HepG2 (cell line): ENCODE results near the gene EGLN1. TPM values are rescaled to one million over a fixed set of nuclear protein-coding genes. Genes with fewer than 3 reads are reported as not detected.

Source experiments
- ATAC-seq: fragments of 200-7000 bp; cut with Tn5 transposase; 3 replicates; pipeline ENCODE4 v1.9.1; 2020; ENCODE audit warnings: mild to moderate bottlenecking, moderate library complexity
- BruUV-seq: library from RNA; stranded (reverse); fragments of 400-500 nt; replicated peaks from 2 replicates; lab custom pipeline; 2021; lab: Mats Ljungman, UMichigan
- CTCF ChIA-PET: fragments of 300-600 bp; formaldehyde crosslinking; extraction: SDS; loops from one replicate; lab custom pipeline; 2021; ENCODE audit warnings: low total read pairs, inconsistent platforms, low intra/inter-chr PET ratio; lab: Yijun Ruan, JAX
- POLR2A ChIA-PET: fragments of 350-600 bp; sonication (Branson Sonifier 250); formaldehyde crosslinking; loops from one replicate; lab custom pipeline; 2020; ENCODE audit warnings: antibody characterized with exemption, inconsistent platforms; lab: Yijun Ruan, JAX
- DNase-seq: peaks from one replicate; pipeline ENCODE4 v3.0.0-alpha.2; 2015; ENCODE audit warnings: low spot score
- FAIRE-seq: peaks from 3 replicates; lab custom pipeline; 2011; peaks lifted over from hg19 to GRCh38; lab: Jason Lieb, UNC
- H2AFZ ChIP-seq: one replicate; pipeline ENCODE4 v1.6.1; 2011; ENCODE audit warnings: low read length, inconsistent platforms
- H3K27ac ChIP-seq: fragments of 300-600 bp; 3 replicates; pipeline ENCODE4 v1.8.0; 2011; ENCODE audit warnings: mixed run types, mild to moderate bottlenecking, mixed read lengths, low read length, inconsistent platforms; ENCODE audit not compliant: insufficient read depth; ENCODE audit errors: extremely low read length
- H3K27me3 ChIP-seq, 2 experiments: fragments of 200-600 bp in 1 of 2; 2 replicates in 1 of 2; 3 replicates in 1 of 2; pipeline versions ENCODE4 v1.6.0 to v1.8.0; 2011; ENCODE audit warnings: low read length in 2 of 2, mild to moderate bottlenecking in 2 of 2, moderate library complexity in 2 of 2, inconsistent platforms in 1 of 2; ENCODE audit not compliant: insufficient read depth in 2 of 2, control insufficient read depth in 1 of 2
- H3K36me3 ChIP-seq, 2 experiments: fragments of 200-600 bp in 1 of 2; replicated peaks in 1 of 2; 2 replicates in 1 of 2; 3 replicates in 1 of 2; pipeline versions ENCODE4 v1.5.1 to v1.8.0; 2011; ENCODE audit warnings: low read length in 2 of 2, inconsistent platforms in 1 of 2; ENCODE audit not compliant: insufficient read depth in 2 of 2, control insufficient read depth in 1 of 2
- H3K4me1 ChIP-seq: 2 replicates; pipeline ENCODE4 v1.5.1; 2012; ENCODE audit warnings: low read length, inconsistent platforms; ENCODE audit not compliant: insufficient read depth
- H3K4me2 ChIP-seq: 2 replicates; pipeline ENCODE4 v1.6.0; 2011; ENCODE audit warnings: low read depth, low read length, inconsistent platforms
- H3K4me3 ChIP-seq, 3 experiments: fragments of 200-600 bp in 1 of 3; sonication (generic), shearing (Covaris generic) in 1 of 3; replicated peaks in 1 of 3; 2 replicates each; pipeline ENCODE4 v1.5.1; 2011 to 2016; ENCODE audit warnings: low read length in 3 of 3, inconsistent platforms in 2 of 3, low read depth in 2 of 3, mild to moderate bottlenecking in 2 of 3, control low read depth in 1 of 3, mixed read lengths in 1 of 3; ENCODE audit not compliant: insufficient read depth in 1 of 3
- H3K79me2 ChIP-seq: one replicate; pipeline ENCODE4 v1.6.1; 2011; ENCODE audit warnings: low read length, inconsistent platforms; ENCODE audit not compliant: insufficient read depth
- H3K9ac ChIP-seq: 2 replicates; pipeline ENCODE4 v1.6.0; 2011; ENCODE audit warnings: mild to moderate bottlenecking, low read depth, low read length, inconsistent platforms; ENCODE audit not compliant: insufficient read depth
- H3K9me3 ChIP-seq: 2 replicates; pipeline ENCODE4 v1.5.1; 2012; ENCODE audit warnings: mild to moderate bottlenecking, low read length
- H4K20me1 ChIP-seq: 2 replicates; pipeline ENCODE4 v1.6.0; 2011; ENCODE audit warnings: inconsistent platforms, mild to moderate bottlenecking, low read length, moderate library complexity; ENCODE audit not compliant: insufficient read depth
- FOXK1 ChIP-seq: sonication (generic); formaldehyde crosslinking; IDR thresholded peaks from 2 replicates; pipeline ENCODE4 v1.4.0; 2020; ENCODE audit warnings: low read depth, missing genetic modification reagents, borderline replicate concordance
- GATAD2A ChIP-seq: IDR thresholded peaks from 2 replicates; pipeline ENCODE4 v1.6.1; 2016
- HMGXB4 ChIP-seq, 2 experiments: sonication (generic) in 1 of 2; formaldehyde crosslinking in 1 of 2; IDR thresholded peaks; 2 replicates each; pipeline versions ENCODE4 v1.4.0 to v1.6.1; 2018 to 2020; ENCODE audit warnings: missing genetic modification reagents in 2 of 2, borderline replicate concordance in 1 of 2, low read depth in 1 of 2, mild to moderate bottlenecking in 1 of 2, missing biosample characterization in 1 of 2
- RELA ChIP-seq: sonication (generic); formaldehyde crosslinking; IDR thresholded peaks from 2 replicates; pipeline ENCODE4 v1.4.0; 2020; ENCODE audit warnings: missing genetic modification reagents
- SIN3B ChIP-seq: fragments of 150-350 bp; IDR thresholded peaks from 2 replicates; pipeline ENCODE4 v1.6.1; 2014; ENCODE audit warnings: low read length
- SMAD3 ChIP-seq: sonication (generic); formaldehyde crosslinking; IDR thresholded peaks from 2 replicates; pipeline ENCODE4 v1.4.0; 2020; ENCODE audit warnings: missing genetic modification reagents
- ZNF121 ChIP-seq: sonication (generic); formaldehyde crosslinking; IDR thresholded peaks from 2 replicates; pipeline ENCODE4 v1.5.0; 2020; ENCODE audit warnings: mild to moderate bottlenecking, missing genetic modification reagents
- ZNF275 ChIP-seq: sonication (generic); formaldehyde crosslinking; IDR thresholded peaks from 2 replicates; pipeline ENCODE4 v1.8.0; 2022; ENCODE audit warnings: missing genetic modification reagents, mild to moderate bottlenecking, inconsistent platforms, borderline replicate concordance
- ZNF550 ChIP-seq: sonication (generic); formaldehyde crosslinking; IDR thresholded peaks from 2 replicates; pipeline ENCODE4 v1.4.0; 2020; ENCODE audit warnings: mild to moderate bottlenecking, missing genetic modification reagents, borderline replicate concordance
- ZNF652 ChIP-seq: IDR thresholded peaks from 2 replicates; pipeline ENCODE4 v1.6.1; 2016; ENCODE audit warnings: low read depth, borderline replicate concordance
- ZNF670 ChIP-seq: sonication (generic); formaldehyde crosslinking; IDR thresholded peaks from 2 replicates; pipeline ENCODE4 v1.8.0; 2022; ENCODE audit warnings: mild to moderate bottlenecking, missing genetic modification reagents, borderline replicate concordance
- ZNF878 ChIP-seq: sonication (generic); formaldehyde crosslinking; IDR thresholded peaks from 2 replicates; pipeline ENCODE4 v1.8.1; 2023; ENCODE audit warnings: mild to moderate bottlenecking, missing genetic modification reagents, moderate library complexity
- ZNF879 ChIP-seq: sonication (generic); formaldehyde crosslinking; IDR thresholded peaks from 2 replicates; pipeline ENCODE4 v1.8.1; 2023; ENCODE audit warnings: missing genetic modification reagents
- ZSCAN29 ChIP-seq: sonication (generic); formaldehyde crosslinking; conservative IDR thresholded peaks from 2 replicates; pipeline ENCODE4 v1.4.0; 2020; ENCODE audit warnings: mild to moderate bottlenecking, missing genetic modification reagents
- whole genome bisulfite sequencing: methylation state at CpG from one replicate; pipeline ENCODE4 v1.1.6; 2017; ENCODE audit warnings: low lambda C conversion rate; 5-methylcytosine and 5-hydroxymethylcytosine counted together
- in situ Hi-C: cut with HindIII; loops from 2 replicates; pipeline ENCODE4 v1.10.0; 2017; ENCODE audit warnings: low pct_unique_long_range_greater_than_20kb; ENCODE audit not compliant: extremely low pct_ligation_motif_present
- intact Hi-C: fragments of 100-400 bp; cut with micrococcal nuclease; formaldehyde crosslinking; loops from one replicate; pipeline ENCODE4 v1.10.0; 2022; ENCODE audit not compliant: unreplicated experiment
- polyA plus RNA-seq, 8 experiments: library from polyadenylated mRNA; depleted of rRNA in 3 of 8; stranded (reverse) in 7 of 8; unstranded in 1 of 8; fragments of >200 nt; fragmentation: Illumina TruSeq in 4 of 8; extraction: Trizol in 4 of 8; gene quantifications; 2 replicates each; pipeline versions ENCODE4 v1.2.1 to v1.2.3, GENCODE V29; 2011 to 2016; ENCODE audit warnings: low read depth in 4 of 8, missing spikeins in 1 of 8, mixed read lengths in 1 of 8; ENCODE audit not compliant: insufficient read depth in 1 of 8
- total RNA-seq, 5 experiments: library from RNA; depleted of rRNA; stranded (reverse); fragments of >200 nt; fragmentation: Illumina TruSeq; extraction: Trizol; gene quantifications; 2 replicates each; pipeline ENCODE4 v1.2.3, GENCODE V29; 2016; ENCODE audit warnings: low read depth in 1 of 5
- TF ChIP-seq, protein P1 (sequence below): IDR thresholded peaks from 2 replicates; pipeline ENCODE4 v1.6.1; 2016; ENCODE audit warnings: missing genetic modification reagents, missing compliant biosample characterization
- TF ChIP-seq, protein P2 (sequence below): sonication (generic); formaldehyde crosslinking; IDR thresholded peaks from 2 replicates; pipeline ENCODE4 v1.5.0; 2020; ENCODE audit warnings: missing genetic modification reagents

Gene EGLN1
- total and polyA plus RNA-seq, 2 of the 13 experiments (the other 11 are each of a cell fraction or from before 2014, with no cell fraction given), result 34.4 to 44.1 TPM

DNA sequence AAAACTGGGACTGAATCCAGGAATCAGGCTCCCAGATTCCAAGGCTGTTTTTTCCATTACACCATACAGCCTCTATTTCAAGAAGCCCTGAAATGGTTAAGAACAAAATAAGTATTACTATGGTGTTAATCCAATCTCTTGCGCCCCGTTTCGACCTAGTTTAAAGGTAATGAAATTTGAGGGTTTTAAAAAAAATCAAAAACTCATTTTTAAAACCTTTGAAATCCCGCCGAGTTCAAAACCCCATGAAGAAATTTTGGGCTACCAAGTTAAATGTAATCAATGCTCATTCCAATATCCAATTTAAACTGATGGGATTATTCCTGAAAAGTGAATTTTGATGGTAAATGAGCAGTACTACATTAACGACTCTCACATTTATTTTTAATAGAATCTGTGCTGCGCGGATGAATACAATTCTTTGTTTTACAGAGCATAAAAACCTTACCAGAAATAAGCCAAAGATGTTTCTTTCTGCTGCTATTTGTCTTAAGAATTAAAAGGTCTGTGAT, 767 bp upstream of the EGLN1 start:
- 3% methylated on average over 8 of the region's 8 CpGs for WGBS
- ChIA-PET POLR2A (interaction anchor here (1.0 to 1.3 kb wide), 2 partner anchors 15 to 105 kb away, joined by 3 to 4 read pairs; partner anchors contain the start of gene TSNAX), CTCF (no interaction called here)
- DNase-seq (no peak), FAIRE-seq (no peak), ATAC-seq (no peak)
- Histone ChIP-seq H3K4me2 (peak overlapping the region; percentile 78), H3K4me1 (peaks cover 21% of the 10 kb centered on the region), H2AFZ (no peak overlapping the region), H3K27me3 (no peaks in the 10 kb centered on the region; a peak in 1 of 5 replicates), H3K4me3 (peak overlapping the region; percentile 89 to 100 (median 99)), H3K9me3 (no peaks in the 10 kb centered on the region), H3K9ac (peak overlapping the region; percentile 94), H3K36me3 (no peaks in the 10 kb centered on the region), H4K20me1 (peaks cover 34% of the 10 kb centered on the region), H3K27ac (peak overlapping the region; percentile 99), H3K79me2 (peaks cover 38% of the 10 kb centered on the region)
- TF ChIP-seq SIN3B (no peak), FOXK1 (CRISPR knock-in tag) (peak; percentile 1; the same call in 1 of the 2 replicates), ZNF275 (CRISPR knock-in tag) (0 out of 2 replicates have a peak, but pooled peaks have one; percentile 6), GATAD2A (CRISPR knock-in tag) (peak; percentile 61), ZNF652 (CRISPR knock-in tag) (peak; percentile 82), ZNF550 (CRISPR knock-in tag) (no peak), ZNF121 (CRISPR knock-in tag) (no peak), RELA (CRISPR knock-in tag) (no peak), ZNF879 (CRISPR knock-in tag) (0 out of 2 replicates have a peak, but pooled peaks have one; percentile 19), SMAD3 (peak; percentile 3; the same call in 1 of the 2 replicates), ZNF878 (CRISPR knock-in tag) (0 out of 2 replicates have a peak, but pooled peaks have one; percentile 24), ZNF670 (CRISPR knock-in tag) (no peak), ZSCAN29 (CRISPR knock-in tag) (0 out of 2 replicates have a peak, but pooled peaks have one; percentile 16), HMGXB4 (CRISPR knock-in tag; IDR thresholded peaks at IDR 0.05; ENCODE audit: borderline replicate concordance in 1 of 2, low read depth in 1 of 2) (0 out of 4 replicates have a peak, but pooled peaks of 1 of the 2 experiments have one; percentile 7)
- TF ChIP-seq, protein P1, sequence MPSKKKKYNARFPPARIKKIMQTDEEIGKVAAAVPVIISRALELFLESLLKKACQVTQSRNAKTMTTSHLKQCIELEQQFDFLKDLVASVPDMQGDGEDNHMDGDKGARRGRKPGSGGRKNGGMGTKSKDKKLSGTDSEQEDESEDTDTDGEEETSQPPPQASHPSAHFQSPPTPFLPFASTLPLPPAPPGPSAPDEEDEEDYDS, result 0 out of 2 replicates have a peak, but pooled peaks have one; percentile 13
- TF ChIP-seq, protein P2, sequence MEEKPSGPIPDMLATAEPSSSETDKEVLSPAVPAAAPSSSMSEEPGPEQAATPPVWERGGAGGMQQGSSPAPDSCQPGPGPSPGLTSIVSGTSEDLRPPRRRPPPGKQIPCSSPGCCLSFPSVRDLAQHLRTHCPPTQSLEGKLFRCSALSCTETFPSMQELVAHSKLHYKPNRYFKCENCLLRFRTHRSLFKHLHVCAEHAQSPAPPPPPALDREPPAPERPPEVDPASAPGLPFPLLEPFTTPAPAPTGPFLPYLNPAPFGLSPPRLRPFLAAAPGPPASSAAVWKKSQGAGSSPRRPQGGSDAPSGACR (CRISPR knock-in tag), result peak; percentile 20
- BruUV-seq, result TSS peak; percentile 76
- in situ Hi-C loops (loop anchor here (10.0 kb wide), 1 partner anchor 112 kb away; no protein-coding TSS in a partner anchor), intact Hi-C loops (loop anchor here (1.0 to 5.0 kb wide), 2 partner anchors 105 to 129 kb away; partner anchors contain the start of gene TSNAX)
